ENCODE measurements around the gene DMAC2. TPM values are rescaled to one million over a fixed set of nuclear protein-coding genes. Genes with fewer than 3 reads are reported as not detected.
"Not testable (repeated sequence)": the region's sequence is repeated elsewhere in the genome, so short reads cannot be mapped to it uniquely, and the experiment has no call there.

Gene DMAC2
- 33.0 TPM for total RNA-seq
- long read RNA-seq, transcript DMAC2-204 (4 exons, 1,454 nt) = minor isoform, 8 of 125 reads
- long read RNA-seq, transcript DMAC2-208 (5 exons, 979 nt) = minor isoform, 8 of 125 reads
- long read RNA-seq, transcript DMAC2-210 (5 exons, 1,622 nt) = minor isoform, 10 of 125 reads
- long read RNA-seq, transcript DMAC2-201 (6 exons, 1,692 nt) = major isoform, 76 of 125 reads
- long read RNA-seq, partial matches to known transcripts = 6 of 125 reads
- long read RNA-seq, other reads (novel, unspliced or antisense) = 17 of 125 reads

DNA sequence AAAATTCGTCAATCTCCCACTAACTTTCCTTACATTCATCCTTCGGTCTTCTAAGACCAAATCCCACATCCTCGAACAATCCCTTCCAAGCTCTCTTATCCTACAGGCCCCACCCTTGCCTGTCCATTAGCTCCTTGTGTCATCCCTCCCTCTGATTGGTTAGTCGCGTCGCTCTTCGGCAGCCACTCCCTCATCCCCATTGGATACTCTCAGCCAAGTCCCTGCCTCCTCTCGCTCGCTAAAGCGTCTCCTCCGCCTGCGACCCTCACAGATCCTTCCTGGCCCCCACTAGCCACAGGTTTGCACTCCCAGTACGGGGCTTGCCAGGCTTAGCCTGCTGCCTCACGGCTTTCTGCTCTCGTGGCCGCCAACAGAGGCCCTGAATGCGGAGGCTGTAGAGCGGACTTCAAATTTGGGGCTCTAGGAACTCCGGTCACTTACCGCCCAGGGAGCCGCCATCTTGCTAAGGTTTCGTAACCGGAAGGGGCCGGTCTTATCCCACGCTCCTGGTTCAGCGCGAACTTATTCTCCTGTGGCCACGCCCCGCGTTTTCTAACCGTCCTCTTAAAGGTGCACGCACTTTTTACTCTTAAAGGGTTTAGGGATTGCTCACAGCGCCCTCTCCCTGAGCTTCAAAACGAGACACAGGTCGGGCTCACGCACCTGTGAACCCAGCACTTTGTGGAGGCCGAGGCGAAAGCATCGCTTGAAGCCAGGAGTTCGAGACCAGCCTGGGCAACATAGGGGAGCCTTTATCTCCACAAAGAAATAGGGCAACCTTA, at the start of gene DMAC2:
Gene DMAC2 (minus strand): TSS at position 472 of the 782 bp plus-strand sequence. CDS start 13 bp downstream, at position 459.
- peak; percentile 95 for DNase-seq (ENCODE audit: low spot score)

DNA sequence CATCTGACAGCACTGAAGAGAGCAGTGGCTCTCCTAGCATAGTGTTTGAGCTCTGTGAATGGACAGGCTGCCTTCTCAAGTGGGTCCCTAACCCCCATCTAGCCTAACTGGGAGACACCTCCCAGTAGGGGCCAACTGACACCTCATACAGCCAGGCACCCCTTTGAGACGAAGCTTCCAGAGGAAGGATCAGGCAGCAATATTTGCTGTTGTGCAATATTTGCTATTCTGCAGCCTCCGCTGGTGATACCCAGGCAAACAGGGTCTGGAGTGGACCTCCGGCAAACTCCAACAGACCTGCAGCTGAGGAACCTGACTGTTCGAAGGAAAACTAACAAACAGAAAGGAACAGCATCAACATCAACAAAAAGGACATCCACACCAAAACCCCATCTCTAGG, 47.2 kb upstream of the DMAC2 start:
- not testable (repeated sequence) for DNase-seq (ENCODE audit: low spot score)

DNA sequence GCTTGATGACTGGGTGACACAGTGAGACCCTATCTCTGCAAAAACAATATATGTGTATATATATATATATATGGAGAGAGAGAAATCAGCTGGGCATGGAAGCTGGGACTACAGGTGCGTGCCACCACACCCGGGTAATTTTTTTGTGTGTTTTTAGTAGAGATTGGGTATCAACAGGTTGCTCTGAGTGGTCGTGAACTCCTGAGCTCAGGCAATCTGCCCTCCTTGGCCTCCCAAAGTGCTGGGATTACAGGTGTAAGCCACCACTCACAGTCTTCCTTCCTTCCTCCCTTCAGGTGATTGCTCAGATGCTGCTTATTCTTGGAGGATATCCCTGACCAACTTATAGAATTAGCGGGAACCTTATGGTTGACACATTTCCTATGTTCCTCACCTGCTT, 45.1 kb upstream of the DMAC2 start:
- no peak for DNase-seq (ENCODE audit: low spot score)

GRCh38 chr19:41480336-41480735, 40.6 kb upstream of the DMAC2 start:
- no peak for DNase-seq (ENCODE audit: low spot score)

GRCh38 chr19:41479757-41480191, 40.1 kb upstream of the DMAC2 start:
- DNase-seq (ENCODE audit: low spot score) = no peak

DNA sequence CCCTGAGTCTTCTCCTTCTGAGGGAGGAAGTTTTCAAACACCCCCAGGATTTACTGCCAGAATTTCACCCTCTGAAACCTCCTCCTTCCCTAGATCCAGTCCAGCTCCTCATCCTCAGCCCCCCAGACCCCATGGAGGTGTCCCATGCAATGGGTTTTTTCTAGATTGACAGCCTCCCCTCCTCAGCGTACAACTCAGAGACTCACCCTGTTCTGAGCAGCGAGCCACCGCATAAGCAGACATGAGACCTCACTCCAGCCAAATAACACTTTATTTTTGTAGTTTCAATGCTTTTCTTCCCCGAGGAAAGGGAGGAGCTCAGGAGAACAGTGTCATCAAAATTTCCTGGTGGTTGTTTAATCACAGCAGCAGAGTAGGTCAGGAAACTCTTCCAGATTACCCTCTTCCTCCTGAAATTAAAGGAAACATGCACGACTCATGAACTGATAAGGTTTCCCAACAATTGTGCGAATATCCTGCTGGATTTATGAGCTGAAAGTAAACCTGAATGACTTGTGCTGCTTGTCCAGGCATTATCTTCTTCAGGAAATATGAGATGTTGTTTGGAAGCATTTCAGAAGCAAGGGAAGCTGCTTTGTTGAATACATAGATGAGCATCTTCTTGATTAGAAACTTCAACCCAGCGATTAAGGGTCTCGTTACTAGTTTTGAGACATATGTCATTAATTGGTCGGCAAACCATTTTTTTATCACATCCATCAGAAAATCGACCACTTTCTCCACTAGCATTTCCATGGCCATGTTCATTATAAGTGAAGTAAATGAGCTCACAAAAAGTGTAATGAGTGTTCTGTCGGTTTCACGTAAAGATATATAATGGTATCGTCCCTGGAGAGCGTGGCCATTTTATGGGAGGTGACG, 39.4 kb upstream of the DMAC2 start:
- DNase-seq (ENCODE audit: low spot score) = no peak

DNA sequence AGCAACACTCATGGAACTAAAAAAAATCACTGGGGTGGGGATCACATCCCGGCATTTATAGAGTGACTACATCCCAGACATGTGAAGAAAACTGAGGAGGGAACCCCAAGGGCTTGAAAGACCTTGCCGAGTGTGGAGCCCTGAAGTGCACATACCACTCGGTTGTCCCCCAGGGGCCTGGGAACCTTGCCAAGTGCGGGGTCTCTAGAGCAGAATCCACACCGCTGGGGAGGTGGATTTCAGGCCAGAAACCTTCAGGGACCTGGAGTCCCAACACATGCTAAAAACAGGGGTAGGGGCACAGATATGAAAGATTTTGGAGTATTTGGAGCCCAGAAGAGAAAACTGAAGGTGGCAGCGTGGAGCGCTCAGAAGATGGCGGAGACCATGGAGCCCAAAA, 38.5 kb upstream of the DMAC2 start:
- DNase-seq (ENCODE audit: low spot score) = no peak

DNA sequence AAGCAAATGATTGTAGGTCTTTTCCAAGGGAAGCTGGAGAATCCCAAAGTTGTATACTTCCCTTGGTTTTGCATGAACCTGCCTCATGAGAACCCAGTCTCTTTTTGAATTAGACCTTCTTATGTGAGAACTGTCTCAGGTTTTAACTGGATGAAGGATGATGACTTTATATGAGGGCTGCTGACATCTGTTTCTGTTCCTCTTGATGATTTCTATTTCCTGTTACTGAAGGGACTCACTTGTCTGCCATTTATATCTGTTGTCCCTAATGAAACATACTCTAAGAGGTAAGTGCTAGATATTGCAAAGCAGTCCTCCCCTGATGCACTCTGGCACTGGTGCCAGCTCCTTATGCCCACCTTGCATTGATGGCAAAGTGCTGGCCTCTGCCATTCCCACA, 36.9 kb upstream of the DMAC2 start:
- DNase-seq (ENCODE audit: low spot score) = no peak

- not testable (repeated sequence) for DNase-seq (ENCODE audit: low spot score)
Observed at GRCh38 chr19:41463257-41464256, 23.8 kb upstream of the DMAC2 start.

DNA sequence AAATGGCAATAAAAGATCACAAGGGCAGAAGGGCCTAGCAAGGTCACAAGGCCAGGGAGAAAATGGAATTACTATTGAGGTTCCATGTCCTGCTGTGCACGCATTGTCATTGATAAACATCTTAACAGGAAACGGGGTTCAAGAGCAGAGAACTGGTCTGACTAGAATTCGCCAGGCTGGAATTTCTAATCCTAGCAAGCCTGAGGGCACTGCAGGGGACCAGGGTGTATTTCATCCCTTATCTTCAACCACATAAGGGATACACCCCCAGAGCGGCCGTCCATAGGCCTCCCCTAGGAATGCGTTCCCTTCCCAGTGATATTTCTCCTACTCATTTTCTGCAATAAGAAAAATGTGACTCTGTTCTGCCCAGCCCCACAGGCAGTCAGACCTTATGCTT, 22.8 kb upstream of the DMAC2 start:
- no peak for DNase-seq (ENCODE audit: low spot score)

- DNase-seq (ENCODE audit: low spot score) = no peak
Observed at GRCh38 chr19:41457241-41457640, 17.5 kb upstream of the DMAC2 start.

- DNase-seq (ENCODE audit: low spot score) = no peak
Observed at GRCh38 chr19:41456342-41456918, 16.7 kb upstream of the DMAC2 start.

- no peak for DNase-seq (ENCODE audit: low spot score)
Observed at GRCh38 chr19:41455936-41456335, 16.2 kb upstream of the DMAC2 start.

GRCh38 chr19:41452584-41453275, 13.0 kb upstream of the DMAC2 start:
- no peak for DNase-seq (ENCODE audit: low spot score)

GRCh38 chr19:41449865-41450178, 10.1 kb upstream of the DMAC2 start:
- DNase-seq (ENCODE audit: low spot score) = no peak

DNA sequence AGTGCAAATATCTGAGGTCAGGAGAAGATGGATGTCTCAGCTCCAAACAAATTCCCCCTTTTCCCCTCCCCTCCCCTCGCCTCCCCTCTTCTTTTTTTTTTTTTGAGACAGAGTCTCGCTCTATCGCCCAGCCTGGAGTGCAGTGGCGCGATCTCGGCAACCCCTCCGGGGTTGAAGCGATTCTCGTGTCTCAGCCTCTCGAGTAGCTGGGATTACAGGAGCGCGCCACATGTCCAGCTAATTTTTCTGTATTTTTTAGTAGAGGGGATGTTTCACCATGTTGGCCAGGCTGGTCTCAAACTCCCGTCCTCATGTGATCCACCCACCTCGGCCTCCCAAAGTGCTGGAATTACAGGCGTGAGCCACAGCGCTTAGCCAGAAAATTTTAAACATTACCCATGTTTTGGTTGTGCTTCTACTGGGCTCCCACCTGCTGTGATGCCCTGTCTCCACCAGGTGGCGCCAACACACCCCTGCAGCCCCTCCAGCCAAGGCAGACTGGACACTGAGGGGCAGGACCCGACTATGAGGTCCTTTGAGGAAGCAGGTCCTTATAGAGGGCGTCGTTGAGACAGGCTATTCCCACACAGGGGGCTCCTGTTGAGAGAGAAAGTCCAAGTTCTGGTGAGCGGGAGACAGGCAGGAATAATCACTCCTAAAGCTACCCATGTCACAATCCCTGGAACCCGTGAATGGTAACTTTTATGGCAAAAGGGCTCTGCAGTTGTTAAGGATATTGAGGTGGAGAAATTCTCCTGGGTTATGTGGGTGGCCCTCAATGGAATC, 9.6 kb upstream of the DMAC2 start:
- DNase-seq (ENCODE audit: low spot score) = no peak

- DNase-seq (ENCODE audit: low spot score) = no peak
Observed at GRCh38 chr19:41447732-41448332, 8.1 kb upstream of the DMAC2 start.

- DNase-seq (ENCODE audit: low spot score) = peak; percentile 72
Observed at GRCh38 chr19:41445575-41445974, 5.9 kb upstream of the DMAC2 start.
